CD4-positive, alpha-beta T cell treated with Interleukin-4 for 4 hours (primary cell): Measurements from ENCODE around the gene GPX1.

Experiments used
- DNase-seq: peaks from one replicate; pipeline ENCODE4 v3.0.0-alpha.2; 2020

The GPX1 gene

DNA sequence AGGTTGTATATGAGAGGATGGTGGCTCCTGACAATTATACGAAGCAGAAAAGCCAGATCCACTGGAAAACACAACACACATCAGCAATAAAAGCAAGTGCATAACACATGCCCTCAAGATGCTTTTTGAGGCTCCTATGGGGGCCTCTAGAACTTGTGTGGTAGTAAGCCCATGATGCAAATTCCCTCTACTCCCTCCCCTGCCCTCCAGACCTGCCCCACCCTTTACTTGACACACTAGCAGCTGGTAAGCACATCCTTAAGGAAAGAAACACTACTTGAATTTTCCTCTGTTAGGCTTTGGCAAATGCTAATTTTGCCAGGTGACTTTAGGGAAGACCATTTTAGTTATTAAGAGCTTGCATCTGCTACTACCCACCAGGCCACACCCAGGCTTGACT lies 47.5 kb downstream of the GPX1 start:
- DNase-seq: no peak
